PC-3 (cell line): ENCODE data around the gene PPARG. TPM values are rescaled to one million over a fixed set of nuclear protein-coding genes. Genes with fewer than 3 reads are reported as not detected.

Source experiments
- ATAC-seq: fragments of 200-7000 bp; cut with Tn5 transposase; 2 replicates; pipeline ENCODE4 v1.9.1; 2020; ENCODE audit warnings: mild to moderate bottlenecking, moderate library complexity
- BruUV-seq: library from RNA; stranded (reverse); fragments of 400-500 nt; replicated peaks from 2 replicates; lab custom pipeline; 2021; lab: Mats Ljungman, UMichigan
- CTCF ChIA-PET: fragments of 300-600 bp; sonication (Branson Sonifier 250); formaldehyde crosslinking; loops from one replicate; lab custom pipeline; 2022; ENCODE audit warnings: antibody characterized with exemption; lab: Charles Lee
- POLR2A ChIA-PET: fragments of 300-600 bp; sonication (Branson Sonifier 250); formaldehyde crosslinking; loops from one replicate; lab custom pipeline; 2022; ENCODE audit warnings: antibody characterized with exemption; ENCODE audit not compliant: unreplicated experiment; lab: Charles Lee
- DNase-seq: peaks from one replicate; pipeline ENCODE4 v3.0.0-alpha.2; 2015
- H2AFZ ChIP-seq: fragments of 300-600 bp; sonication (generic); 2 replicates; pipeline ENCODE4 v1.6.0; 2016; ENCODE audit warnings: antibody characterized with exemption, low read length
- H3F3A ChIP-seq: fragments of 300-600 bp; sonication (generic); one replicate; pipeline ENCODE4 v1.6.0; 2017; ENCODE audit warnings: antibody characterized with exemption, low read length, control low read depth, mild to moderate bottlenecking; ENCODE audit not compliant: unreplicated experiment
- H3K27ac ChIP-seq: fragments of 300-600 bp; sonication (generic); 2 replicates; pipeline ENCODE4 v1.5.1; 2016; ENCODE audit warnings: mild to moderate bottlenecking, low read length
- H3K27me3 ChIP-seq: fragments of 300-600 bp; sonication (generic); 2 replicates; pipeline ENCODE4 v1.6.1; 2016; ENCODE audit warnings: low read length, mixed read lengths
- H3K36me3 ChIP-seq: fragments of 300-600 bp; sonication (generic); 2 replicates; pipeline ENCODE4 v1.6.1; 2016; ENCODE audit warnings: low read depth, mixed run types, low read length, mixed read lengths
- H3K4me1 ChIP-seq: fragments of 300-600 bp; sonication (generic); 2 replicates; pipeline ENCODE4 v1.5.1; 2016; ENCODE audit warnings: low read length; ENCODE audit not compliant: insufficient read depth
- H3K4me2 ChIP-seq: fragments of 300-600 bp; sonication (generic); 2 replicates; pipeline ENCODE4 v1.6.0; 2016; ENCODE audit warnings: low read length
- H3K4me3 ChIP-seq: fragments of 300-600 bp; sonication (generic); 2 replicates; pipeline ENCODE4 v1.5.1; 2016; ENCODE audit warnings: mild to moderate bottlenecking, low read length, mixed read lengths
- H3K79me2 ChIP-seq: fragments of 300-600 bp; sonication (generic); 2 replicates; pipeline ENCODE4 v1.6.1; 2017; ENCODE audit warnings: low read length, mixed read lengths
- H3K9ac ChIP-seq: fragments of 300-600 bp; sonication (generic); 2 replicates; pipeline ENCODE4 v1.6.0; 2016; ENCODE audit warnings: mild to moderate bottlenecking, low read length
- H3K9me2 ChIP-seq: fragments of 300-600 bp; sonication (generic); replicated peaks from 2 replicates; pipeline ENCODE4 v1.6.1; 2016; ENCODE audit warnings: mixed run types, low read length, mixed read lengths
- H3K9me3 ChIP-seq: fragments of 300-600 bp; sonication (generic); 2 replicates; pipeline ENCODE4 v1.6.1; 2016; ENCODE audit warnings: low read length, mixed read lengths
- H4K20me1 ChIP-seq: fragments of 300-600 bp; sonication (generic); 2 replicates; pipeline ENCODE4 v1.6.1; 2016; ENCODE audit warnings: low read length, mixed read lengths
- EZH2 ChIP-seq: fragments of 300-600 bp; sonication (generic); IDR thresholded peaks from one replicate; pipeline ENCODE4 v1.6.1; 2017; ENCODE audit warnings: antibody characterized with exemption, mild to moderate bottlenecking, low read length; ENCODE audit not compliant: unreplicated experiment
- EZH2phosphoT487 ChIP-seq: fragments of 300-600 bp; sonication (generic); IDR thresholded peaks from 2 replicates; pipeline ENCODE4 v1.6.1; 2018; ENCODE audit warnings: mild to moderate bottlenecking, antibody characterized with exemption, low read length, borderline replicate concordance
- intact Hi-C: fragments of 100-400 bp; cut with micrococcal nuclease; formaldehyde crosslinking; loops from 2 replicates; pipeline ENCODE4 v1.9.0; 2023
- total RNA-seq: library from RNA; depleted of rRNA; stranded (reverse); fragments of >200 nt; gene quantifications from 2 replicates; pipeline ENCODE4 v1.2.3, GENCODE V29; 2014; rRNA removed
- TF ChIP-seq, protein P1 (sequence below): fragments of 300-600 bp; sonication (generic); conservative IDR thresholded peaks from 2 replicates; pipeline ENCODE4 v1.5.1; 2017; ENCODE audit warnings: antibody characterized with exemption, low read depth, mild to moderate bottlenecking, low read length

The PPARG gene
- total RNA-seq, 1 experiment from 2014 or later = 250 TPM

DNA sequence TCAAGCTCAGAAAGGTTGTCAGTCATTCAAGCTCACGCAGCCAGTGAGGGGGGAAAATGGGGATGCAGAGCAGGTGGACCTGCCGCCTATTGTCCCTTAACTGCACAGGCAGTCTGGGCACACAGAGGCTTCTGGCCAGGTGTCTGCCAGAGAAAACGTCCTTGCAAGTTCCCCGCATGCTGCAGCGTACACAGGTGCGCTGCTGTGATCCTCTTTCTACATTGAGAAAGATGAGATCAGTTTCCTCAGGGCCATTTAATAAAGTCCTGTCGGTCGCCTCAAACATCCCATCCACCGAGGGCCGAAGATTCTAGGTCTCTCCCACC lies 195.0 kb downstream of the PPARG start:
- Histone ChIP-seq H3K4me2 (peak overlapping the region; percentile 89), H4K20me1 (no peaks in the 10 kb centered on the region), H3K9ac (peak overlapping the region; percentile 98), H3K9me3 (no peaks in the 10 kb centered on the region), H3K27ac (peak overlapping the region; percentile 68), H3K27me3 (no peaks in the 10 kb centered on the region), H3F3A (peaks cover 3% of the 10 kb centered on the region), H3K4me1 (peaks cover 60% of the 10 kb centered on the region), H3K36me3 (peaks cover 12% of the 10 kb centered on the region; the same call in 1 of the 2 replicates), H3K4me3 (peak overlapping the region; percentile 81), H3K9me2 (no peaks in the 10 kb centered on the region), H2AFZ (peak overlapping the region; percentile 56), H3K79me2 (peaks cover 53% of the 10 kb centered on the region)
- ChIA-PET POLR2A (interaction anchor here (0.7 kb wide), 1 partner anchor 85 kb away, joined by 4 read pairs; no protein-coding TSS in a partner anchor), CTCF (interaction anchor here (0.6 to 1.1 kb wide), 3 partner anchors 61 to 405 kb away, joined by 3 to 6 read pairs (median 6); partner anchors contain the start of gene MKRN2OS)
- BruUV-seq = TSS peak; percentile 96
- TF ChIP-seq, protein P1, sequence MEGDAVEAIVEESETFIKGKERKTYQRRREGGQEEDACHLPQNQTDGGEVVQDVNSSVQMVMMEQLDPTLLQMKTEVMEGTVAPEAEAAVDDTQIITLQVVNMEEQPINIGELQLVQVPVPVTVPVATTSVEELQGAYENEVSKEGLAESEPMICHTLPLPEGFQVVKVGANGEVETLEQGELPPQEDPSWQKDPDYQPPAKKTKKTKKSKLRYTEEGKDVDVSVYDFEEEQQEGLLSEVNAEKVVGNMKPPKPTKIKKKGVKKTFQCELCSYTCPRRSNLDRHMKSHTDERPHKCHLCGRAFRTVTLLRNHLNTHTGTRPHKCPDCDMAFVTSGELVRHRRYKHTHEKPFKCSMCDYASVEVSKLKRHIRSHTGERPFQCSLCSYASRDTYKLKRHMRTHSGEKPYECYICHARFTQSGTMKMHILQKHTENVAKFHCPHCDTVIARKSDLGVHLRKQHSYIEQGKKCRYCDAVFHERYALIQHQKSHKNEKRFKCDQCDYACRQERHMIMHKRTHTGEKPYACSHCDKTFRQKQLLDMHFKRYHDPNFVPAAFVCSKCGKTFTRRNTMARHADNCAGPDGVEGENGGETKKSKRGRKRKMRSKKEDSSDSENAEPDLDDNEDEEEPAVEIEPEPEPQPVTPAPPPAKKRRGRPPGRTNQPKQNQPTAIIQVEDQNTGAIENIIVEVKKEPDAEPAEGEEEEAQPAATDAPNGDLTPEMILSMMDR = no peak
- no peak for TF ChIP-seq EZH2
- TF ChIP-seq EZH2phosphoT487 = no peak
- ATAC-seq (peak; percentile 1; the same call in 1 of the 2 replicates), DNase-seq (no peak)
- intact Hi-C loops = loop anchor here (10.0 kb wide), 1 partner anchor 411 kb away; no protein-coding TSS in a partner anchor

Other genes starting within 250 kb of the PPARG start
- 7.3 and 7.6 TPM in 2 replicates for gene TIMP4, start 130.2 kb upstream of the PPARG start, total RNA-seq
- 40.2 and 51.0 TPM in 2 replicates for gene TSEN2, start 195.4 kb downstream of the PPARG start, total RNA-seq